ENCODE data around the gene SBF2.

Gene SBF2

GRCh38 chr11:10293423-10294289 lies at the start of gene SBF2:
Gene SBF2, minus strand, starts transcription at chr11:10294219. Its CDS starts 150 bp downstream, at chr11:10294069.
- peak; percentile 71 for DNase-seq

GRCh38 chr11:10338287-10338686 lies 44.3 kb upstream of the SBF2 start:
- no peak for DNase-seq

GRCh38 chr11:10333490-10333889 lies 39.5 kb upstream of the SBF2 start:
- no peak for DNase-seq

- no peak for DNase-seq
Measured at GRCh38 chr11:10331548-10332289, 37.7 kb upstream of the SBF2 start.

- no peak for DNase-seq
Measured at GRCh38 chr11:10329935-10330334, 35.9 kb upstream of the SBF2 start.

- no peak for DNase-seq
Measured at GRCh38 chr11:10329356-10329755, 35.3 kb upstream of the SBF2 start.

GRCh38 chr11:10328314-10329098 lies 34.5 kb upstream of the SBF2 start:
- DNase-seq, result no peak

- no peak for DNase-seq
Measured at GRCh38 chr11:10327254-10327653, 33.2 kb upstream of the SBF2 start.

GRCh38 chr11:10326012-10326964 lies 32.3 kb upstream of the SBF2 start:
- DNase-seq, result no peak

- DNase-seq, result no peak
Measured at GRCh38 chr11:10325277-10326011, 31.4 kb upstream of the SBF2 start.

GRCh38 chr11:10324474-10324873 lies 30.5 kb upstream of the SBF2 start:
- DNase-seq, result no peak

GRCh38 chr11:10323793-10324170 lies 29.8 kb upstream of the SBF2 start:
- DNase-seq, result no peak

- DNase-seq, result peak; percentile 71
Measured at GRCh38 chr11:10322830-10323792, 29.1 kb upstream of the SBF2 start.

GRCh38 chr11:10322401-10322800 lies 28.4 kb upstream of the SBF2 start:
- DNase-seq, result no peak

GRCh38 chr11:10320736-10321465 lies 26.9 kb upstream of the SBF2 start:
- no peak for DNase-seq

- no peak for DNase-seq
Measured at GRCh38 chr11:10319702-10320558, 25.9 kb upstream of the SBF2 start.

- DNase-seq, result peak; percentile 88
Measured at GRCh38 chr11:10318527-10318802, 24.4 kb upstream of the SBF2 start.

GRCh38 chr11:10317776-10318526 lies 23.9 kb upstream of the SBF2 start:
- DNase-seq, result peak; percentile 88

All from NCI-H2029 (cell line).